Loucy (cell line): Measurements from ENCODE around the gene GATD1.

ENCODE experiments used
- H2AFZ ChIP-seq: fragments of 200-600 bp; sonication (generic); 2 replicates; pipeline ENCODE4 v1.6.0; 2016; ENCODE audit warnings: antibody characterized with exemption, mild to moderate bottlenecking, low read length, moderate library complexity
- H3F3A ChIP-seq: fragments of 200-600 bp; 2 replicates; pipeline ENCODE4 v1.6.0; 2016; ENCODE audit warnings: antibody characterized with exemption, low read depth, mild to moderate bottlenecking
- H3K27me3 ChIP-seq: fragments of 200-600 bp; sonication (generic); 2 replicates; pipeline ENCODE4 v1.6.1; 2014; ENCODE audit warnings: low read length, mild to moderate bottlenecking; ENCODE audit not compliant: insufficient read depth, poor library complexity, severe bottlenecking
- H3K36me3 ChIP-seq: fragments of 200-600 bp; sonication (generic); 2 replicates; pipeline ENCODE4 v1.6.1; 2016; ENCODE audit warnings: low read length; ENCODE audit not compliant: insufficient read depth
- H3K4me1 ChIP-seq: fragments of 200-600 bp; sonication (generic); 2 replicates; pipeline ENCODE4 v1.5.1; 2014; ENCODE audit warnings: low read length, mild to moderate bottlenecking; ENCODE audit not compliant: insufficient read depth, poor library complexity, severe bottlenecking
- H3K4me2 ChIP-seq: fragments of 200-600 bp; sonication (generic); 2 replicates; pipeline ENCODE4 v1.6.0; 2014; ENCODE audit warnings: antibody characterized with exemption, low read length, low read depth, mild to moderate bottlenecking; ENCODE audit not compliant: poor library complexity, severe bottlenecking
- H3K4me3 ChIP-seq: fragments of 200-600 bp; sonication (generic); 2 replicates; pipeline ENCODE4 v1.5.1; 2014; ENCODE audit warnings: low read length, mild to moderate bottlenecking, mixed read lengths; ENCODE audit not compliant: poor library complexity, severe bottlenecking
- H3K79me2 ChIP-seq: fragments of 200-600 bp; sonication (generic); 2 replicates; pipeline ENCODE4 v1.6.1; 2014; ENCODE audit warnings: low read length; ENCODE audit not compliant: insufficient read depth
- H3K9ac ChIP-seq: fragments of 200-600 bp; sonication (generic); 2 replicates; pipeline ENCODE4 v1.6.0; 2014; ENCODE audit warnings: mild to moderate bottlenecking, low read depth, low read length, moderate library complexity; ENCODE audit not compliant: poor library complexity, severe bottlenecking
- H3K9me2 ChIP-seq: fragments of 200-600 bp; sonication (generic); replicated peaks from 2 replicates; pipeline ENCODE4 v1.6.1; 2016; ENCODE audit warnings: low read depth, low read length, mixed read lengths
- H3K9me3 ChIP-seq: fragments of 200-600 bp; sonication (generic); 2 replicates; pipeline ENCODE4 v1.6.1; 2014; ENCODE audit warnings: mild to moderate bottlenecking, antibody characterized with exemption, low read length, low read depth; ENCODE audit not compliant: insufficient read depth
- H4K20me1 ChIP-seq: fragments of 200-600 bp; sonication (generic); 2 replicates; pipeline ENCODE4 v1.6.0; 2014; ENCODE audit warnings: antibody characterized with exemption, low read length, mild to moderate bottlenecking; ENCODE audit not compliant: insufficient read depth, poor library complexity, severe bottlenecking
- EZH2phosphoT487 ChIP-seq: fragments of 200-600 bp; IDR thresholded peaks from 2 replicates; pipeline ENCODE4 v1.6.1; 2018; ENCODE audit warnings: antibody characterized with exemption, mild to moderate bottlenecking, moderate library complexity, borderline replicate concordance
- TF ChIP-seq, protein P1 (sequence below): fragments of 200-600 bp; sonication (generic); conservative IDR thresholded peaks from 2 replicates; pipeline ENCODE4 v1.5.1; 2014; ENCODE audit warnings: mild to moderate bottlenecking, antibody characterized with exemption, low read length

The GATD1 gene

GRCh38 chr11:763549-764321 is 13.6 kb downstream of the GATD1 start:
- no peaks in the 10 kb centered on the region for H3K9me3 ChIP-seq
- H3K36me3 ChIP-seq: peaks cover 65% of the 10 kb centered on the region; the same call in 1 of the 2 replicates
- H3K9me2 ChIP-seq: no peaks in the 10 kb centered on the region
- H3K4me3 ChIP-seq: no peak overlapping the region
- TF ChIP-seq, protein P1, sequence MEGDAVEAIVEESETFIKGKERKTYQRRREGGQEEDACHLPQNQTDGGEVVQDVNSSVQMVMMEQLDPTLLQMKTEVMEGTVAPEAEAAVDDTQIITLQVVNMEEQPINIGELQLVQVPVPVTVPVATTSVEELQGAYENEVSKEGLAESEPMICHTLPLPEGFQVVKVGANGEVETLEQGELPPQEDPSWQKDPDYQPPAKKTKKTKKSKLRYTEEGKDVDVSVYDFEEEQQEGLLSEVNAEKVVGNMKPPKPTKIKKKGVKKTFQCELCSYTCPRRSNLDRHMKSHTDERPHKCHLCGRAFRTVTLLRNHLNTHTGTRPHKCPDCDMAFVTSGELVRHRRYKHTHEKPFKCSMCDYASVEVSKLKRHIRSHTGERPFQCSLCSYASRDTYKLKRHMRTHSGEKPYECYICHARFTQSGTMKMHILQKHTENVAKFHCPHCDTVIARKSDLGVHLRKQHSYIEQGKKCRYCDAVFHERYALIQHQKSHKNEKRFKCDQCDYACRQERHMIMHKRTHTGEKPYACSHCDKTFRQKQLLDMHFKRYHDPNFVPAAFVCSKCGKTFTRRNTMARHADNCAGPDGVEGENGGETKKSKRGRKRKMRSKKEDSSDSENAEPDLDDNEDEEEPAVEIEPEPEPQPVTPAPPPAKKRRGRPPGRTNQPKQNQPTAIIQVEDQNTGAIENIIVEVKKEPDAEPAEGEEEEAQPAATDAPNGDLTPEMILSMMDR: no peak
- TF ChIP-seq EZH2phosphoT487: no peak
- no peaks in the 10 kb centered on the region for H3K4me1 ChIP-seq
- H3K4me2 ChIP-seq: no peak overlapping the region
- no peak overlapping the region for H2AFZ ChIP-seq
- no peaks in the 10 kb centered on the region for H3F3A ChIP-seq
- H4K20me1 ChIP-seq: no peaks in the 10 kb centered on the region
- no peaks in the 10 kb centered on the region for H3K79me2 ChIP-seq
- H3K9ac ChIP-seq: no peak overlapping the region
- H3K27me3 ChIP-seq: no peaks in the 10 kb centered on the region

- no peak for TF ChIP-seq EZH2phosphoT487
- TF ChIP-seq, protein P1: no peak
- no peak overlapping the region for H3K4me3 ChIP-seq
- no peaks in the 10 kb centered on the region for H3K9me3 ChIP-seq
- no peak overlapping the region for H3K9ac ChIP-seq
- no peaks in the 10 kb centered on the region for H3K79me2 ChIP-seq
- H3K4me1 ChIP-seq: no peaks in the 10 kb centered on the region
- H3F3A ChIP-seq: no peaks in the 10 kb centered on the region
- no peaks in the 10 kb centered on the region for H3K9me2 ChIP-seq
- no peaks in the 10 kb centered on the region for H4K20me1 ChIP-seq
- no peak overlapping the region for H3K4me2 ChIP-seq
- H3K36me3 ChIP-seq: peaks cover 65% of the 10 kb centered on the region; the same call in 1 of the 2 replicates
- no peak overlapping the region for H2AFZ ChIP-seq
- H3K27me3 ChIP-seq: no peaks in the 10 kb centered on the region
Observed at GRCh38 chr11:763073-763463, 14.2 kb downstream of the GATD1 start.

GRCh38 chr11:762421-763072 is 14.7 kb downstream of the GATD1 start:
- no peak overlapping the region for H3K4me2 ChIP-seq
- no peak overlapping the region for H2AFZ ChIP-seq
- peaks cover 66% of the 10 kb centered on the region; the same call in 1 of the 2 replicates for H3K36me3 ChIP-seq

More at GRCh38 chr11:762421-763072, 14.7 kb downstream of the GATD1 start:
- H3K27me3 ChIP-seq: no peaks in the 10 kb centered on the region
- H3K4me1 ChIP-seq: no peaks in the 10 kb centered on the region
- H3K4me3 ChIP-seq: no peak overlapping the region
- H3K9me2 ChIP-seq: no peaks in the 10 kb centered on the region
- TF ChIP-seq, protein P1: peak; percentile 29; the same call in 1 of the 2 replicates
- no peak for TF ChIP-seq EZH2phosphoT487
- no peaks in the 10 kb centered on the region for H3F3A ChIP-seq
- H4K20me1 ChIP-seq: no peaks in the 10 kb centered on the region
- H3K79me2 ChIP-seq: no peaks in the 10 kb centered on the region
- H3K9ac ChIP-seq: no peak overlapping the region
- H3K9me3 ChIP-seq: no peaks in the 10 kb centered on the region
